ENCODE data around the gene OSBPL3. TPM values are rescaled to one million over a fixed set of nuclear protein-coding genes. Genes with fewer than 3 reads are reported as not detected.

OSBPL3 gene
- total RNA-seq, 1 experiment from 2014 or later = 8.6 TPM

DNA sequence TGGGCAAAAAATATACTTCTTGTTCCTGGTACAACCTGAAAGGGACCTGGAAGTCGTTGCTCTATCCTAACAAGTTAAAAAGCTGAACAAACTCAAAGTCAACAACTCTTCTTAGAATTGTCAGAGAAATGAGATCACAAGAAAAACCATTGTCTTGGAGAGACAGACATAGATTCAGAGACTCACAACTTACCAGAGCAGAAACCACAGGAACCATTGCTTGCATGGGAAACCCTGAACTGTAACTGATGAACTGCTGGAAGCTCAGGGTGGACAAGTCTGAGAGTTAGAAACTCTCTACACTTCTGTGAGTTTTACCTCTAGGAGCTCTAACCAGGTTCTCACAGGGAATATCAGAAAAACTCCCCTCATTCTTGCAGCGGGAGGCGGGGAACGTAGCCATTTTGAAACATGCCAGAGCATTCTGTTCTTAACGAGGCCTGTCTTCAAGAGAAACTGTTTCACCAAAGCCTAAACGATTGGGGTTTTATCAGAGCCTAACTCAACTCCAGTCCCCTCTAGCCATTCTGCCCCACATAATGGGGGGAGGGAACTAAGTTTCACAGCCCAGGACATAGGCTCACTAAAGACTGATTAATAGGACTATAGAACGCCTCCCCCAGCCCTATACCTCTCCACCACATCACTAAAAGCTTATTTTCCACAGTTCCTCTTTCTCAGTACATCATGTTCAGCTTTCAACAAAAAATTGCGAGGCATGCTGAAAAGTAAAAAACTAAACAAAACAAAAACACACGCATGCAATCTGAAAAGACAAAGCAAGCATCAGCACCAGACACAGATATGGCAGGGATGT, 210.8 kb downstream of the OSBPL3 start:
- no peak overlapping the region for H2AFZ ChIP-seq (ENCODE audit: low read length)
- H3K56ac ChIP-seq (ENCODE audit: insufficient read length, low read depth, low read length) = no peak overlapping the region
- no peak overlapping the region for H2BK120ac ChIP-seq (ENCODE audit: low read depth, low read length, poor library complexity, severe bottlenecking)
- H2BK20ac ChIP-seq (ENCODE audit: low read depth, low read length, poor library complexity, severe bottlenecking) = no peak overlapping the region
- H2BK5ac ChIP-seq (ENCODE audit: insufficient read length, low read length) = no peak overlapping the region
- no peak overlapping the region for H4K8ac ChIP-seq (replicated peaks; ENCODE audit: insufficient read length, low read depth, low read length)
- Mint-ChIP-seq H3K4me1 (peaks cover 5 to 11% of the 10 kb centered on the region in 2 experiments), H3K27me3 (ENCODE audit: low read depth) (peaks cover 5% of the 10 kb centered on the region), H3K36me3 (ENCODE audit: insufficient read depth in 1 of 3, low read depth in 3 of 3) (no peaks in the 10 kb centered on the region), H3K27ac (no peak overlapping the region; a peak in 1 of 7 replicates), H3K9me3 (no peaks in the 10 kb centered on the region; a peak in 1 of 5 replicates), H3K4me3 (no peak overlapping the region)
- WGBS (ENCODE audit: extremely low coverage, insufficient read length, low lambda C conversion rate) = no CpG with 5 or more reads among the region's 9 CpGs
- no peak overlapping the region for H4K91ac ChIP-seq (ENCODE audit: insufficient read length, low read depth, low read length)
- no peaks in the 10 kb centered on the region for H3K27me3 ChIP-seq (ENCODE audit: insufficient read depth, low read length)
- H3K18ac ChIP-seq (ENCODE audit: insufficient read length, low read depth, low read length) = no peak overlapping the region
- H4K5ac ChIP-seq (ENCODE audit: insufficient read length, low read depth, low read length) = no peak overlapping the region
- H3K79me1 ChIP-seq (ENCODE audit: insufficient read depth, low read depth, low read length, poor library complexity, severe bottlenecking) = no peaks in the 10 kb centered on the region
- no peak overlapping the region for H3K4me2 ChIP-seq (ENCODE audit: insufficient read depth, insufficient read length, low read length)
- no peak overlapping the region for H3K14ac ChIP-seq (ENCODE audit: insufficient read depth, low read length)
- H3K23me2 ChIP-seq (ENCODE audit: insufficient read length, low read depth, low read length, poor library complexity, severe bottlenecking) = no peaks in the 10 kb centered on the region
- H3K27ac ChIP-seq (ENCODE audit: insufficient read length, low read depth, low read length) = no peak overlapping the region
- H3K79me2 ChIP-seq (ENCODE audit: insufficient read depth, low read length) = no peaks in the 10 kb centered on the region
- H2BK15ac ChIP-seq (ENCODE audit: low read depth, low read length) = no peak overlapping the region
- no peak overlapping the region for H3K23ac ChIP-seq (ENCODE audit: insufficient read length, low read depth, low read length)
- no peak overlapping the region for H3K9ac ChIP-seq (ENCODE audit: extremely low read depth, insufficient read length, low read length)
- no peaks in the 10 kb centered on the region for H3K9me3 ChIP-seq (ENCODE audit: control insufficient read depth, low read depth, low read length)
- H2AK5ac ChIP-seq (ENCODE audit: insufficient read length, low read length) = no peak overlapping the region
- no peak overlapping the region for H3K4ac ChIP-seq (ENCODE audit: low read depth, low read length)
- no peak for DNase-seq
- TF ChIP-seq, protein P1, sequence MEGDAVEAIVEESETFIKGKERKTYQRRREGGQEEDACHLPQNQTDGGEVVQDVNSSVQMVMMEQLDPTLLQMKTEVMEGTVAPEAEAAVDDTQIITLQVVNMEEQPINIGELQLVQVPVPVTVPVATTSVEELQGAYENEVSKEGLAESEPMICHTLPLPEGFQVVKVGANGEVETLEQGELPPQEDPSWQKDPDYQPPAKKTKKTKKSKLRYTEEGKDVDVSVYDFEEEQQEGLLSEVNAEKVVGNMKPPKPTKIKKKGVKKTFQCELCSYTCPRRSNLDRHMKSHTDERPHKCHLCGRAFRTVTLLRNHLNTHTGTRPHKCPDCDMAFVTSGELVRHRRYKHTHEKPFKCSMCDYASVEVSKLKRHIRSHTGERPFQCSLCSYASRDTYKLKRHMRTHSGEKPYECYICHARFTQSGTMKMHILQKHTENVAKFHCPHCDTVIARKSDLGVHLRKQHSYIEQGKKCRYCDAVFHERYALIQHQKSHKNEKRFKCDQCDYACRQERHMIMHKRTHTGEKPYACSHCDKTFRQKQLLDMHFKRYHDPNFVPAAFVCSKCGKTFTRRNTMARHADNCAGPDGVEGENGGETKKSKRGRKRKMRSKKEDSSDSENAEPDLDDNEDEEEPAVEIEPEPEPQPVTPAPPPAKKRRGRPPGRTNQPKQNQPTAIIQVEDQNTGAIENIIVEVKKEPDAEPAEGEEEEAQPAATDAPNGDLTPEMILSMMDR (conservative IDR thresholded peaks at IDR 0.05) = no peak
- no peaks in the 10 kb centered on the region for H4K20me1 ChIP-seq (ENCODE audit: control insufficient read depth, insufficient read depth, insufficient read length)
- H3K4me1 ChIP-seq (ENCODE audit: insufficient read depth, low read length) = no peaks in the 10 kb centered on the region
- no peak overlapping the region for H2BK12ac ChIP-seq (ENCODE audit: insufficient read length, low read depth, low read length)
- H3T11ph ChIP-seq (ENCODE audit: low read length) = no peak overlapping the region

Measured in H9 (cell line).